Ovary (tissue), 3 donors: Measurements from ENCODE around the gene SLC29A3.

Source experiments
- EP300 ChIP-seq: sonication (generic); formaldehyde crosslinking; IDR thresholded peaks from one replicate; pipeline ENCODE4 v1.6.1; 2017; ENCODE audit warnings: antibody characterized with exemption
- POLR2A ChIP-seq: fragments of 450-650 bp; IDR thresholded peaks from one replicate; pipeline ENCODE4 v1.6.1; 2017; ENCODE audit warnings: antibody characterized with exemption, mild to moderate bottlenecking, moderate library complexity
- TF ChIP-seq, protein P1 (sequence below), 3 donors: fragments of 450-650 bp in 2 of 3; fragments of 200-600 bp in 1 of 3; IDR thresholded peaks; one replicate each; pipeline versions ENCODE4 v1.5.1 to v1.8.0; 2016 to 2022; ENCODE audit warnings: antibody characterized with exemption in 3 of 3, mild to moderate bottlenecking in 1 of 3
- donor health status: DM: no; HTN: no; CAD: no.

DNA sequence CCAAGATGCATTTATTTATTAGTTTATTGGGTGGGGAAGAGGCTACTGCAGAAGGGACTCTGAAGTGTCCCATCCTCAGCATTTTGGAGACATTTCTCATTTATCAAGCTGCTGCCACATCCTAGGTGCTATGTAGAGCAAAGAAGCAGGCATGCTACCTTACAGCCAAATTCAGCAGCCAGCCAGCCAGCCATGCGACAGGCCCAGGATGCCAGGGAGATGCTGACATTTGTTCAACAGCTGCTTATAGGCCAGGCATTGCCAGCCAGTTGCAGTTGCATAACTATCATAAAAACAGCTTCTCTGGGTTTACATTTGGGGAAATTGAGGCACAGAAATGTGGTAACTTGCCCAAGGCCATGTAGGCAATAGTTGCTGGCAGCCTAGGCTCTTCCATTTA lies 2.3 kb downstream of the SLC29A3 start:
- TF ChIP-seq, protein P1, sequence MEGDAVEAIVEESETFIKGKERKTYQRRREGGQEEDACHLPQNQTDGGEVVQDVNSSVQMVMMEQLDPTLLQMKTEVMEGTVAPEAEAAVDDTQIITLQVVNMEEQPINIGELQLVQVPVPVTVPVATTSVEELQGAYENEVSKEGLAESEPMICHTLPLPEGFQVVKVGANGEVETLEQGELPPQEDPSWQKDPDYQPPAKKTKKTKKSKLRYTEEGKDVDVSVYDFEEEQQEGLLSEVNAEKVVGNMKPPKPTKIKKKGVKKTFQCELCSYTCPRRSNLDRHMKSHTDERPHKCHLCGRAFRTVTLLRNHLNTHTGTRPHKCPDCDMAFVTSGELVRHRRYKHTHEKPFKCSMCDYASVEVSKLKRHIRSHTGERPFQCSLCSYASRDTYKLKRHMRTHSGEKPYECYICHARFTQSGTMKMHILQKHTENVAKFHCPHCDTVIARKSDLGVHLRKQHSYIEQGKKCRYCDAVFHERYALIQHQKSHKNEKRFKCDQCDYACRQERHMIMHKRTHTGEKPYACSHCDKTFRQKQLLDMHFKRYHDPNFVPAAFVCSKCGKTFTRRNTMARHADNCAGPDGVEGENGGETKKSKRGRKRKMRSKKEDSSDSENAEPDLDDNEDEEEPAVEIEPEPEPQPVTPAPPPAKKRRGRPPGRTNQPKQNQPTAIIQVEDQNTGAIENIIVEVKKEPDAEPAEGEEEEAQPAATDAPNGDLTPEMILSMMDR (IDR thresholded peaks at IDR 0.05) = no peak
- TF ChIP-seq EP300 (no peak), POLR2A (no peak)
